ENCODE measurements around the gene CFDP1.

CFDP1 gene

GRCh38 chr16:75380870-75381269, 52.4 kb downstream of the CFDP1 start:
- Histone ChIP-seq H3K27ac (ENCODE audit: low read depth, low read length) (no peak overlapping the region; the same call in 1 of the 2 replicates), H3K79me2 (ENCODE audit: control insufficient read depth, low read length) (no peaks in the 10 kb centered on the region), H3K36me3 (ENCODE audit: control insufficient read depth, low read length) (peaks cover 10% of the 10 kb centered on the region), H4K20me1 (ENCODE audit: control insufficient read depth, insufficient read depth, low read depth, low read length) (no peaks in the 10 kb centered on the region; the same call in 1 of the 2 replicates), H3K9me2 (replicated peaks; ENCODE audit: control insufficient read depth, low read length) (no peaks in the 10 kb centered on the region), H3K27me3 (ENCODE audit: control insufficient read depth, low read length) (no peaks in the 10 kb centered on the region), H3K4me3 (ENCODE audit: low read length) (peak overlapping the region; percentile 31; the same call in 1 of the 2 replicates), H3K9me3 (ENCODE audit: control insufficient read depth, insufficient read depth, low read length) (no peaks in the 10 kb centered on the region), H3F3A (ENCODE audit: control insufficient read depth, insufficient read depth) (peaks cover 4% of the 10 kb centered on the region; the same call in 1 of the 2 replicates), H3K4me2 (ENCODE audit: low read length) (peak overlapping the region; percentile 51), H3K4me1 (ENCODE audit: control insufficient read depth, low read length) (peaks cover 19% of the 10 kb centered on the region)
- TF ChIP-seq EZH2phosphoT487 (IDR thresholded peaks at IDR 0.05; ENCODE audit: borderline replicate concordance, low read length) (no peak), CTCF (IDR thresholded peaks at IDR 0.05; ENCODE audit: low read depth, low read length, poor library complexity, severe bottlenecking) (no peak)

- Histone ChIP-seq H3K27ac (ENCODE audit: low read depth, low read length) (no peak overlapping the region; the same call in 1 of the 2 replicates), H3K9me2 (replicated peaks; ENCODE audit: control insufficient read depth, low read length) (no peaks in the 10 kb centered on the region), H4K20me1 (ENCODE audit: control insufficient read depth, insufficient read depth, low read depth, low read length) (no peaks in the 10 kb centered on the region; the same call in 1 of the 2 replicates), H3K79me2 (ENCODE audit: control insufficient read depth, low read length) (no peaks in the 10 kb centered on the region), H3K4me3 (ENCODE audit: low read length) (peak overlapping the region; percentile 31; the same call in 1 of the 2 replicates), H3K4me2 (ENCODE audit: low read length) (peak overlapping the region; percentile 51), H3K4me1 (ENCODE audit: control insufficient read depth, low read length) (peaks cover 19% of the 10 kb centered on the region), H3F3A (ENCODE audit: control insufficient read depth, insufficient read depth) (peaks cover 1% of the 10 kb centered on the region; the same call in 1 of the 2 replicates), H3K36me3 (ENCODE audit: control insufficient read depth, low read length) (peaks cover 10% of the 10 kb centered on the region), H3K9me3 (ENCODE audit: control insufficient read depth, insufficient read depth, low read length) (no peaks in the 10 kb centered on the region), H3K27me3 (ENCODE audit: control insufficient read depth, low read length) (no peaks in the 10 kb centered on the region)
- TF ChIP-seq CTCF (IDR thresholded peaks at IDR 0.05; ENCODE audit: low read depth, low read length, poor library complexity, severe bottlenecking) (no peak), EZH2phosphoT487 (IDR thresholded peaks at IDR 0.05; ENCODE audit: borderline replicate concordance, low read length) (no peak)
Measured at GRCh38 chr16:75379911-75380847, 53.1 kb downstream of the CFDP1 start.

- H3K4me2 ChIP-seq (ENCODE audit: low read length) = no peak overlapping the region
- no peaks in the 10 kb centered on the region for H3K9me3 ChIP-seq (ENCODE audit: control insufficient read depth, insufficient read depth, low read length)
- H3K79me2 ChIP-seq (ENCODE audit: control insufficient read depth, low read length) = no peaks in the 10 kb centered on the region
- H4K20me1 ChIP-seq (ENCODE audit: control insufficient read depth, insufficient read depth, low read depth, low read length) = no peaks in the 10 kb centered on the region
- H3K9me2 ChIP-seq (replicated peaks; ENCODE audit: control insufficient read depth, low read length) = no peaks in the 10 kb centered on the region
- H3F3A ChIP-seq (ENCODE audit: control insufficient read depth, insufficient read depth) = no peaks in the 10 kb centered on the region
- H3K27me3 ChIP-seq (ENCODE audit: control insufficient read depth, low read length) = no peaks in the 10 kb centered on the region
- H3K4me1 ChIP-seq (ENCODE audit: control insufficient read depth, low read length) = peaks cover 19% of the 10 kb centered on the region
- H3K36me3 ChIP-seq (ENCODE audit: control insufficient read depth, low read length) = peaks cover 10% of the 10 kb centered on the region
- H3K27ac ChIP-seq (ENCODE audit: low read depth, low read length) = no peak overlapping the region
- no peak overlapping the region for H3K4me3 ChIP-seq (ENCODE audit: low read length)
- TF ChIP-seq EZH2phosphoT487 (IDR thresholded peaks at IDR 0.05; ENCODE audit: borderline replicate concordance, low read length) = no peak
- no peak for TF ChIP-seq CTCF (IDR thresholded peaks at IDR 0.05; ENCODE audit: low read depth, low read length, poor library complexity, severe bottlenecking)
Measured at GRCh38 chr16:75379339-75379738, 54.0 kb downstream of the CFDP1 start.

All from DOHH2 (cell line).